ENCODE measurements around the gene PRM3. TPM values are rescaled to one million over a fixed set of nuclear protein-coding genes. Genes with fewer than 3 reads are reported as not detected.

Gene PRM3
- total and polyA plus RNA-seq, 4 donors: not detected

GRCh38 chr16:11302977-11303376 is 29.5 kb upstream of the PRM3 start:
- H3K27ac ChIP-seq (ENCODE audit: low read depth in 1 of 2, low read length in 2 of 2): no peak overlapping the region
- no peaks in the 10 kb centered on the region for H3K9me3 ChIP-seq (ENCODE audit: control insufficient read depth in 4 of 4, low read length in 3 of 4)
- H3K4me3 ChIP-seq (ENCODE audit: low read depth in 1 of 3, low read length in 3 of 3): no peak overlapping the region
- no peak for DNase-seq (ENCODE audit: low spot score)
- H3K4me1 ChIP-seq (ENCODE audit: control insufficient read depth in 4 of 4, insufficient read depth in 4 of 4, low read length in 3 of 4): peaks cover 0 to 5% (median 1%) of the 10 kb centered on the region in 4 donors
- no peaks in the 10 kb centered on the region for H3K27me3 ChIP-seq (ENCODE audit: control insufficient read depth in 4 of 4, insufficient read depth in 4 of 4, low read length in 3 of 4)
- TF ChIP-seq TAF1 (conservative IDR thresholded peaks at IDR 0.05): no peak
- no peak for TF ChIP-seq SP1 (IDR thresholded peaks at IDR 0.05)
- no peak for TF ChIP-seq MAX (IDR thresholded peaks at IDR 0.05)
- TF ChIP-seq ATF3 (IDR thresholded peaks at IDR 0.05): no peak
- TF ChIP-seq CTCF (IDR thresholded peaks at IDR 0.05; ENCODE audit: low read depth, low read length, missing input control): no peak
- no peak for TF ChIP-seq RXRA (IDR thresholded peaks at IDR 0.05)
- no peak for TF ChIP-seq FOXA1 (IDR thresholded peaks at IDR 0.05)
- no peak for TF ChIP-seq HNF4G (IDR thresholded peaks at IDR 0.05)
- TF ChIP-seq GABPA (IDR thresholded peaks at IDR 0.05 in 1 of 2, conservative IDR thresholded peaks at IDR 0.05 in 1 of 2): no peak
- TF ChIP-seq JUND (IDR thresholded peaks at IDR 0.05): no peak
- no peak for TF ChIP-seq NR2F2 (IDR thresholded peaks at IDR 0.05)
- no peak for TF ChIP-seq HNF4A (conservative IDR thresholded peaks at IDR 0.05)
- TF ChIP-seq RAD21 (IDR thresholded peaks at IDR 0.05): no peak
- no peak for TF ChIP-seq YY1 (IDR thresholded peaks at IDR 0.05)
- TF ChIP-seq EGR1 (IDR thresholded peaks at IDR 0.05; ENCODE audit: low read depth in 2 of 2): no peak
- TF ChIP-seq REST (IDR thresholded peaks at IDR 0.05): no peak
- no peak for TF ChIP-seq FOXA2 (IDR thresholded peaks at IDR 0.05)
- TF ChIP-seq ZBTB33 (IDR thresholded peaks at IDR 0.05): no peak
- H3K9ac ChIP-seq (ENCODE audit: low read depth in 1 of 2, low read length in 2 of 2): no peak overlapping the region
- WGBS: 75% methylated on average over 4 of the region's 4 CpGs
- no peaks in the 10 kb centered on the region for H3K36me3 ChIP-seq (ENCODE audit: control insufficient read depth in 4 of 4, insufficient read depth in 3 of 4, low read depth in 1 of 4, low read length in 3 of 4)
